Measurements from ENCODE around the gene SSBP1.
"Not testable (repeated sequence)": the region's sequence is repeated elsewhere in the genome, so short reads cannot be mapped to it uniquely, and the experiment has no call there.

The SSBP1 gene

DNA sequence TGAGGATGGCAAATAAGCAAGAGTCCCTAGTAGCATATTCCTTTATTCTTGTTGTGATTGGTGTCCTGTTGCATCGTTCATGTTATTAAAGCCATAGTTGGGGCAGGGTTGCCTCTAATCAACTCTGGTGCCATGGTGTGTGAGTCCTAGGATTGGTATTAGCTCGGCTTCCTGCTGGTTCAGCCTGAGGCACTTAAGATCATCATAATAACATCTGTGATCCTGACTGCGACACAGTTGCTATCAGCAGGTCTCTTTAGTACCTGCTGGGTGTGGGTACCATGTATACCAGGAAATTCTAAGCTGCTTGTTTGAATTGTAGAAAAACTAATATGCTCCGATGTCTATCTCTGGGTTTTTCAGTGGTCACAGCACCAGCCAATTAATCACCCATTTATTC lies 28.4 kb upstream of the SSBP1 start:
- no peak for DNase-seq

DNA sequence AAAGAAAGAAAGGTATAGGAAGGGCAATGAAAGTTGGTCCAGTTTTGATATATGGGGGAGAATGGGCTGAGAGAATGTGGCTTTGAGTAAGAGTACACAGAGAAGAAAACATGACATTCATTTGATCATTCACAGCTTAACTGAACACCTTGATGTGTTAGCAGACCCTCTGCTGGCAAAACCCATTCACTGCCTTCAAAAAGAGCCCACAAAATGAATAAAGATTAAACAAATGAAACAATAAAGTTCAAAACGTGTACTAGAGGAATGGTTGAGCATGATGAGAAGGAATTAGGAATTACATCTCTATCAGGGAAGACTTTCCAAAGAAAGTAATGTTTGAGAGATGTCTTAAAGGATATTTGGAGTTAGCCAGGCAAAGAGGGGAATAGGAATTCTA lies 27.9 kb upstream of the SSBP1 start:
- DNase-seq, result no peak

- DNase-seq, result no peak
These were observed 25.4 kb upstream of the SSBP1 start for GRCh38 chr7:141712603-141713255.

DNA sequence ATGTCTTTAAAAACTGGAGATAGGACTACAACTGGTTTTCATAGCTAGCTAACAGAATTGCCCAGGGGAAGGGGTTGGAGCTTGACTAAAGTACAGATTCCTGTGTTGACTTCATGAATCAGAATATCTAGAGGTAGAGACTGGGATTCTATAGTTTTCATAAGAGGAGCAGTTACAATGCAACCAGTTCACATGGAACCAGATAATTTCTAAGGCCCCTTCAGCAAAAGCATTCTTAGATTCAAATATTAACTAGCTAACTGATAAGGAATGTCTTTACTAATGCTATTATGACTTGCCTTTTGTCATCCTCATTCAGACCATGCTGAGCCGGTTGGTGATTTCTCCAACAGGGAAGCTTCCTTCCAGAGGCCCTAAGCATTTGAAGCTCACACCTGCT lies 24.3 kb upstream of the SSBP1 start:
- DNase-seq, result no peak

GRCh38 chr7:141714571-141714970 lies 23.6 kb upstream of the SSBP1 start:
- DNase-seq, result no peak

DNA sequence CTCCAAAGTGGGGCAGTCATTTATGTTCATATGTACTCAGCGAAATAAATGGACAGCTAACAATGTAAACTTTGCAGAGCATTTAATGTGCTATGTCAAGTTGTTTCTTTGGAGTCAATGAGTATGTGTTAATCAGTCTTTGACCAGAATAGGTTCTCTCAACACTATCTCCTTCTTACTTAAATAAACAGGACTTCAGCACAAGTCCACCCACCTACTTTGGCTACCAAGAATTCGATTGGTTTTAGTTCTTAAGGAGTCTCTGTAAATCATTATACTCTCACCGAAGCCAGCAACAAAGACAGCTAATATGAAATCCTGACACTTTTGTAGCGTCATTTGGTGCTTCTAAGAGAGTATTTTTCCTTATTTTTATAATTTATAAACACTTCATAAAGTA lies 23.1 kb upstream of the SSBP1 start:
- no peak for DNase-seq

DNA sequence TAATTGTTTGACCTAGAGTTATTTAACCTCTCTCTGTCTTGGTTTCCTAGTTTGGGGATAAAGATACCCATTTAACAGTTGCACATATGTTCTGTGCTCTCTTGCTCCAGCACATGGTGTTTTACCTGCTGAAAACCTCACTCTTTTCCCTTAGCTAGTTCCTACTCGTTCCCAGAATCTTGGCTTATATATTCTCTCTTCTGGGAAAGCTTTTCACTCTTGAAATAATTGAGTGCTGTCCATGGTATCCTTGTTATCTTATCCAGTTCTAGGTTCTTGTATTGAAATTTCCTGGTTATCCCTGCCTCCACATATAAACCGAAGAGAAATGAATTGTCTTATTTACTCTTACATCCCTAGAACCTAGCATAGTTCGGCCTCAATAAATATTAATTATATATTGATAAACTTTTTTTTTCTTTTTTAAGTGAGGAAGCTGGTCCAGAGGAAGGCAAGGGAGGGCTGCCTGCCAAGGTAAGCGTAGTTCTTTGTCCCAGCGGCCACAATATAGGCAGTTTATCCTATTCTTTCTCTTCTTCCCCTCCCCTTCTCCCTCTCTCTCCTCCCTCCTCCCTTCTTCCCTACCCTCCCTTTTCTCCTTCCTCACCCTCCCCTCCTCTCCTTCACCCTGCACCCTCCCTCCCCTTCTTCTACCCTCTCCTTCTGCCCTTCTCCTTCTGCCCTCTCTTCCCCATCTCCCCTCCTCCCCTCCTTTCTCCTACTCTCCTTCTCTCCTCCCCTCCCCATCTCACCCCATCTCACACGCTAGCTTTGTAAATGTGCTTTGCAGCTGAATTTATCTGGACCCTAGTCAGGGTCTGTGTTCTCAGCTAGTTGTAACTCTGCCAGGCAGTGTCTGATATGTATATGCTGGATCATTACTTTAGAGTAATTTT lies 22.1 kb upstream of the SSBP1 start:
- no peak for DNase-seq

DNA sequence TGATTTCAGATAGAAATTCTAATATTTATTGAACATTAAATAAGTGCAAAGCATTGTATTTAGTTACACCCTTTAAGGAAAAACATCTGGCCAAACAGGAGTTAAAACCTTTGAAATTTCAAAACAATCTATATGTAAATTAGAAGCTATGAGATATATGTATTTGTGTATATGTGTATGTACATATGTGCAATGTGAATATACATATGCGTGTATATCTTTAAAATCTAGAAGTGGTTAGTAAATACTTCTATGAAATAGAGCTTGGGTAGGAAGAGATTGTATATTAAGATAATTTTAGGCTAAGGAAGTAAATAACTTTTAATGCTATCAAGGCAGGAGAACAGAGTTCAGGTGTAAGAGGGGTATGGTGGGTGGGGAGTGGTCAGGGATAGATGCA lies 20.7 kb upstream of the SSBP1 start:
- no peak for DNase-seq

- DNase-seq, result no peak
These were observed 15.6 kb upstream of the SSBP1 start for GRCh38 chr7:141722529-141722928.

- no peak for DNase-seq
These were observed 9.1 kb upstream of the SSBP1 start for GRCh38 chr7:141729020-141729419.

- no peak for DNase-seq
These were observed 6.5 kb upstream of the SSBP1 start for GRCh38 chr7:141731476-141732149.

DNA sequence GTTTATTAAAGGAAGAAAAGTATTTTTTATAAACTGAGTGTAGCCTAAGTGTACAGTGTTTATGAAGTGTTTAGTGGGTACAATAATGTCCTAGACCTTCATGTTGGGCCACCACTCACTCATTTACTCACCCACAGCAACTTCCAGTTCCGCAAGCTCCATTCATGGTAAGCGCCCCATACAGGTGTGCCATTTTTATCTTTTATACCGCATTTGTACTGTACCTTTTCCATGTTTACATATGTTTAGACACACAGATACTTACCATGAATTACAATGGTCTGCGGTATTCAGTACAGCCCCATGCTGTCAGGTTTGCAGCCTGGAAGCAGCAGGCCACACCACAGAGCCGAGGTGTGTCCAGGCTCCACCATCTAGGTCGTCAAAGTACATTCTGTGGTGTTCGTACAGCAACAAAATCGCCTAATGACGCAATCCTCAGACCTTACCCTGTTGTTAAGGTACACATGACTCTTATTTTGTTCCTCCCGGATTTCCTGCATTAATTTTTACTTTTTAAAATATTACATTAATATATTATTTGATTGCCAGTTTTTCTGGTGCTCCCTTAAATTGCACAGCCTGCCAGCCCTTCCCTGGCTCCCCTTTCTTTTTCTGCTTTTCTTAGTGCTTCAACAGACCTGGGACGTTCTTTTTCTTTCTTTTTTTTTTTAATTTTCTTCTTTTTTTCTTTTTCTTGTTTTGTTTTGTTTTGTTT lies 881 bp upstream of the SSBP1 start:
- no peak for DNase-seq

- DNase-seq, result no peak
These were observed 445 bp downstream of the SSBP1 start for GRCh38 chr7:141738592-141739013.

DNA sequence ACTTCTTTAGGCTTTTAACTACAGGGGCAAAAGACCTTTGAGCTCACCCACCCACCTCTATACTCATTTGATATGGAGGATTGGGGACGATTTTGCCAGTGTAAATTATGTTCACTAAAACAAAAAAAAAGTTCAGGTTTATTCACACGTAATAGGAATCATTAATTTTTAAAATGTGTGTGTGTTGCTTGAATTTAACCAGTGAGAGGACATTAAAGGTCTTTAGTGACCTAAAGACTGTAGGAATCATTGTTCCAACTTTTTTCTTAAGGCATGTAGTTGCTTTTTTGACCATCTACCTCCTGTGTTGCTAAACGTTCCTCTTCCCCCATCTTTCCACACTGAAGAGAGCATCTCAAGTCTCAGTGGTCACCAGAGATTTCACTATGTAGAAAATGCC lies 1.1 kb downstream of the SSBP1 start:
- DNase-seq, result no peak

GRCh38 chr7:141742229-141742628 lies 4.1 kb downstream of the SSBP1 start:
- no peak for DNase-seq

DNA sequence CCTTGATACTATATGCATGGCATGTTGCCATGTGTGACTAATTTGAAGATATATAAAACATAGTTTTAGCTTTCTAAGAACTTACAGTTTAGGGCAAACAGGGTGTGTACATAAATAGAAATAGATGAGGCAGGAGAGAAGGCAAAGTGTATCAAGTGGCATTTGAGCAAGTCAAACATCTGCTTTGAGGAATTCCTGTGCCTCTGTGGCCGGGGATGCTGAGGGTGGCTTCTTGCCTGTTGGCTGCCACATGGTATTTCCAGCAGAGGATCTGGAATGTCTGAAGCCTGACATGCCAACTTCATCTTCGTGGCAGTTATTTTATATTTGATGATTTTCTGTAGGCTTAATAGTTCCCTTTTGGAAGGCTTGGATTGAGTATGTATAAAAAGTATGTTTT lies 6.0 kb downstream of the SSBP1 start:
- no peak for DNase-seq

- DNase-seq, result no peak
These were observed 10.2 kb downstream of the SSBP1 start for GRCh38 chr7:141748396-141748795.

DNA sequence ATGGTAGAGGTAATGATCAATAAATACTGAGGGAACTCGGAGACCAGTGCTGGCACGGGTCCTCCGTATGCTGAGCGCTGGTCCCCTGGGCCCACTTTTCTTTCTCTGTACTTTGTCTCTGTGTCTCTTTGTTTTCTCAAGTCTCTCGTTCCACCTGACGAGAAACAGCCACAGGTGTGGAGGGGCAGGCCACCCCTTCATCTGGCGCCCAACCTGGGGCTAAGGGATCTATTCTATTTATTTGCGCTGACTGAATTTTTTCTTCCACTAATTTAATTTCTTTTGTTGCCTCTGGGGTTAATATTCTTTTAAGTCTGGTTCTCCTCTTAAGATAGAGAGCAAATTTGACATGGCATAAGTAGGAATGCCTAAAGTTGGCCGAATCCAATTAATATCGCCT lies 13.7 kb downstream of the SSBP1 start:
- not testable (repeated sequence) for DNase-seq

- DNase-seq, result no peak
These were observed 14.5 kb downstream of the SSBP1 start for GRCh38 chr7:141752634-141753033.

DNA sequence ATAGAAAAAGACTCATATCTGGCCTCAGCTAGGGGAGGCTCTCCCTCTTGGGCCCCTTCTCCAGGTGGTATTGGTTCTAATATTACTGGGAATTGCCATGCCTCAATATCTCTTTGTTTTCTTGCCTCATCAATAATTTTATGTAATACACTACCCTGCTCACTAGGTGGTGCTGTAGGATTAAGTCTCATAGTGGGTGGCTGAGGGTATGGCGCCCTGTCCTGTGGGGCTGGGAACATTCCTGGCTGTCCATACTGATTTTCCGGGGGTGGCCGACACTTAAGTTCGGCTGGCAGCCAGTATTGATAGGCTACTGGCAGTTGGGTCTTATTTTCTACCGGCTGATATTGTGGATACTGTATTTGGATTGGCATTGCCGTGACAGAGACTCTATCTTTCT lies 16.8 kb downstream of the SSBP1 start:
- no peak for DNase-seq

DNA sequence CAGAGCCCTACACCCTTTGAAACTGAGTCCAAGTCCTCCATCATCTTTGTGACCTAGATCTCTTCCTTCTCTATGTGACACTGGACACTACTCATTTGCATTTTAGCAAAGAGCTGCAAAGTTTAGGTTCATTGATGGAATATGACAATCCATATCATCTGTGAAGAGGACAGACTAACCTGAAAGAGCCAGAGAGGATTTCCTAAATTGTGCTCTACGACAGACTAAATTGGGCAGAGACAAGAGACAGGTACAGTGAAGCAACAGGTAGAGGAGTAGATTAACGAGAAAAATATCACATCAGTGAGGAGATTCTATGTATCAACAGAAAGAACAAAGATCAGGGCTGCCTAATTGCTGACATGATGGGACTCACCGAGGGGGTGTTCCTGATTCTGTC lies 25.6 kb downstream of the SSBP1 start, which contains the start of gene TAS2R3:
TSS of gene TAS2R3 (plus strand) at position 301 of the 400 bp plus-strand sequence. CDS start at position 363, 62 bp downstream.
- no peak for DNase-seq

- not testable (repeated sequence) for DNase-seq
These were observed 32.0 kb downstream of the SSBP1 start for GRCh38 chr7:141770083-141770583.

GRCh38 chr7:141776374-141776773 lies 38.2 kb downstream of the SSBP1 start, which contains the start of gene TAS2R4:
Gene TAS2R4 (plus strand): TSS chr7:141776674. CDS start chr7:141778489, 1,815 bp downstream.
- no peak for DNase-seq

All from 8988T (cell line).